B cell (primary cell): ENCODE data around the gene KCNT2. TPM values are rescaled to one million over a fixed set of nuclear protein-coding genes. Genes with fewer than 3 reads are reported as not detected.

Experiments used
- ATAC-seq: fragments of 200-7000 bp; cut with Tn5 transposase; one replicate; pipeline ENCODE4 v1.10.0; 2021; ENCODE audit warnings: low read depth, mild to moderate bottlenecking, moderate number of reproducible peaks, moderate library complexity
- CTCF ChIA-PET: fragments of 350-600 bp; sonication (Branson Sonifier 250); formaldehyde crosslinking; loops from one replicate; lab custom pipeline; 2021; ENCODE audit warnings: antibody characterized with exemption, inconsistent platforms; lab: Charles Lee
- POLR2A ChIA-PET: fragments of 350-600 bp; sonication (Branson Sonifier 250); formaldehyde crosslinking; loops from one replicate; lab custom pipeline; 2021; ENCODE audit warnings: antibody characterized with exemption; lab: Charles Lee
- DNase-seq: peaks from one replicate; pipeline ENCODE4 v3.0.0; 2013
- H2AFZ ChIP-seq: 2 replicates; pipeline ENCODE4 v1.6.1; 2012; ENCODE audit warnings: mild to moderate bottlenecking, low read depth, low read length; ENCODE audit not compliant: insufficient read depth, poor library complexity, severe bottlenecking
- H3K27ac ChIP-seq, 2 donors: 1 replicate in 1 of 2; 2 replicates in 1 of 2; pipeline ENCODE4 v1.5.1; 2012 to 2013; ENCODE audit warnings: low read length in 2 of 2, mild to moderate bottlenecking in 2 of 2, moderate library complexity in 1 of 2
- H3K27me3 ChIP-seq, 4 experiments: fragments of 200-600 bp in 1 of 4; sonication (generic) in 1 of 4; replicated peaks in 1 of 4; 1 replicate in 2 of 4; 2 replicates in 2 of 4; pipeline versions ENCODE4 v1.6.1 to v1.7.0; 2013 to 2016; ENCODE audit warnings: low read length in 3 of 4, mild to moderate bottlenecking in 2 of 4, mixed read lengths in 1 of 4, moderate library complexity in 1 of 4; ENCODE audit not compliant: insufficient read depth in 4 of 4, control insufficient read depth in 3 of 4; ENCODE audit errors: control extremely low read depth in 1 of 4
- H3K36me3 ChIP-seq, 2 experiments: replicated peaks in 1 of 2; 1 replicate in 1 of 2; 2 replicates in 1 of 2; pipeline versions ENCODE4 v1.6.1 to v1.7.1; 2013; ENCODE audit warnings: low read length in 1 of 2; ENCODE audit not compliant: insufficient read depth in 2 of 2, control insufficient read depth in 1 of 2; ENCODE audit errors: control extremely low read depth in 1 of 2, extremely low read depth in 1 of 2
- H3K4me1 ChIP-seq, 2 donors: fragments of 200-600 bp in 1 of 2; sonication (generic) in 1 of 2; 1 replicate in 1 of 2; 2 replicates in 1 of 2; pipeline versions ENCODE4 v1.5.1 to v1.6.1; 2013 to 2017; ENCODE audit warnings: low read length in 2 of 2; ENCODE audit not compliant: control insufficient read depth in 2 of 2, insufficient read depth in 2 of 2
- H3K4me2 ChIP-seq: replicated peaks from 2 replicates; pipeline ENCODE3; 2012; ENCODE audit warnings: mild to moderate bottlenecking, low read depth, low read length; ENCODE audit not compliant: poor library complexity, severe bottlenecking
- H3K4me3 ChIP-seq, 5 experiments: fragments of 200-600 bp in 1 of 5; sonication (generic) in 1 of 5; 1 replicate in 3 of 5; 2 replicates in 2 of 5; pipeline versions ENCODE4 v1.5.1 to v1.7.0; 2011 to 2016; ENCODE audit warnings: low read length in 4 of 5, mild to moderate bottlenecking in 4 of 5, low read depth in 2 of 5, control low read depth in 1 of 5, moderate library complexity in 1 of 5; ENCODE audit not compliant: insufficient read depth in 1 of 5; ENCODE audit errors: control extremely low read depth in 1 of 5, extremely low read depth in 1 of 5
- H3K79me2 ChIP-seq: fragments of 200-600 bp; sonication (generic); one replicate; pipeline ENCODE4 v1.6.0; 2016; ENCODE audit warnings: low read length; ENCODE audit not compliant: control insufficient read depth, insufficient read depth
- H3K9ac ChIP-seq: fragments of 200-600 bp; sonication (generic); 2 replicates; pipeline ENCODE4 v1.6.1; 2017; ENCODE audit warnings: mild to moderate bottlenecking, low read length, moderate library complexity
- H3K9me3 ChIP-seq, 3 donors: one replicate each; pipeline versions ENCODE4 v1.6.1 to v1.7.1; 2013; ENCODE audit warnings: low read length in 2 of 3; ENCODE audit not compliant: control insufficient read depth in 2 of 3, insufficient read depth in 1 of 3; ENCODE audit errors: control extremely low read depth in 1 of 3
- H4K20me1 ChIP-seq: 2 replicates; pipeline ENCODE4 v1.6.0; 2012; ENCODE audit warnings: mild to moderate bottlenecking, low read length; ENCODE audit not compliant: insufficient read depth, control insufficient read depth, poor library complexity, severe bottlenecking
- H3K27ac Mint-ChIP-seq: one replicate; pipeline ENCODE4 v1.8.0; 2021; ENCODE audit warnings: mixed read lengths
- H3K27me3 Mint-ChIP-seq: one replicate; pipeline ENCODE4 v1.8.0; 2021; ENCODE audit warnings: mixed read lengths
- H3K4me1 Mint-ChIP-seq: one replicate; pipeline ENCODE4 v1.8.0; 2021; ENCODE audit warnings: mixed read lengths
- H3K4me3 Mint-ChIP-seq: one replicate; pipeline ENCODE4 v1.8.0; 2021; ENCODE audit warnings: mixed read lengths
- H3K9me3 Mint-ChIP-seq: one replicate; pipeline ENCODE4 v1.8.0; 2022; ENCODE audit warnings: mixed read lengths; ENCODE audit not compliant: insufficient read depth
- EZH2 ChIP-seq: IDR thresholded peaks from 2 replicates; pipeline ENCODE4 v1.6.1; 2012; ENCODE audit warnings: borderline replicate concordance, low read depth, mild to moderate bottlenecking, moderate library complexity, low read length; ENCODE audit not compliant: insufficient read depth, poor library complexity, severe bottlenecking
- WGBS: methylation state at CpG from one replicate; pipeline ENCODE4 v1.1.5; 2013; ENCODE audit warnings: missing lambda C conversion rate; ENCODE audit not compliant: insufficient coverage; 5-methylcytosine and 5-hydroxymethylcytosine counted together
- intact Hi-C: fragments of 100-400 bp; cut with micrococcal nuclease; formaldehyde crosslinking; loops from one replicate; pipeline ENCODE4 v1.10.0; 2022
- polyA plus RNA-seq: library from polyadenylated mRNA; depleted of rRNA; stranded (reverse); fragments of >200 nt; gene quantifications from 2 replicates; pipeline ENCODE4 v1.2.3, GENCODE V29; 2012
- total RNA-seq, 2 donors: library from RNA; stranded (reverse); fragments of 120-200 nt in 1 of 2; gene quantifications; 1 replicate in 1 of 2; 2 replicates in 1 of 2; pipeline versions ENCODE4 v1.2.3 to v1.2.4, GENCODE V29; 2013 to 2022
- TF ChIP-seq, protein P1 (sequence below): fragments of 200-600 bp; IDR thresholded peaks from one replicate; pipeline ENCODE4 v1.8.0; 2022; ENCODE audit warnings: antibody characterized with exemption, mild to moderate bottlenecking

Gene KCNT2
- total and polyA plus RNA-seq, 2 donors (not counting 1 experiment from before 2014, with no cell fraction given), result not detected

DNA sequence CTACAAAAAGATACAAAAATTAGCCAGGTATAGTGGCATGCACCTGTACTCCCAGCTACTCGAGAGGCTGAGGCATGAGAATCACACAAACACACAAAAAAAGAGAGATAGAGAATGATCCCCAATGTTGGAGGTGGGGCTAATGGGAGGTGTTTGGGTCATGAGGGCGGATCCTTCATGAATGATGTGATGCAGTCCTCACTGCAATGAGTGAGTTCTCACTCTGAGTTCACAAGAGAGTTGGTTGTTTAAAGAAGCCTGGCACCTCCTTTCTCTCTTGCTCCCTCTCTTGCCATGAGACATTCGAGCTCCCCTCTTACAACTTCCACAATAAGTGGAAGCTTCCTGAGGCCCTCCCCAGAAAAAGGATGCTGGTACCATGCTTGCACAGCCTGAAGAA is 17.3 kb downstream of the KCNT2 start:
- DNase-seq, result no peak
- no peaks in the 10 kb centered on the region for H3K4me1 ChIP-seq
- no peaks in the 10 kb centered on the region for H4K20me1 ChIP-seq
- H3K4me2 ChIP-seq, result no peak overlapping the region
- Mint-ChIP-seq H3K9me3 (no peaks in the 10 kb centered on the region), H3K27me3 (no peaks in the 10 kb centered on the region), H3K4me1 (no peaks in the 10 kb centered on the region), H3K4me3 (no peak overlapping the region), H3K27ac (no peak overlapping the region)
- H3K4me3 ChIP-seq, result no peak overlapping the region
- H3K36me3 ChIP-seq, result no peaks in the 10 kb centered on the region
- no peak for ATAC-seq
- H3K27me3 ChIP-seq, result no peaks in the 10 kb centered on the region
- TF ChIP-seq, protein P1, sequence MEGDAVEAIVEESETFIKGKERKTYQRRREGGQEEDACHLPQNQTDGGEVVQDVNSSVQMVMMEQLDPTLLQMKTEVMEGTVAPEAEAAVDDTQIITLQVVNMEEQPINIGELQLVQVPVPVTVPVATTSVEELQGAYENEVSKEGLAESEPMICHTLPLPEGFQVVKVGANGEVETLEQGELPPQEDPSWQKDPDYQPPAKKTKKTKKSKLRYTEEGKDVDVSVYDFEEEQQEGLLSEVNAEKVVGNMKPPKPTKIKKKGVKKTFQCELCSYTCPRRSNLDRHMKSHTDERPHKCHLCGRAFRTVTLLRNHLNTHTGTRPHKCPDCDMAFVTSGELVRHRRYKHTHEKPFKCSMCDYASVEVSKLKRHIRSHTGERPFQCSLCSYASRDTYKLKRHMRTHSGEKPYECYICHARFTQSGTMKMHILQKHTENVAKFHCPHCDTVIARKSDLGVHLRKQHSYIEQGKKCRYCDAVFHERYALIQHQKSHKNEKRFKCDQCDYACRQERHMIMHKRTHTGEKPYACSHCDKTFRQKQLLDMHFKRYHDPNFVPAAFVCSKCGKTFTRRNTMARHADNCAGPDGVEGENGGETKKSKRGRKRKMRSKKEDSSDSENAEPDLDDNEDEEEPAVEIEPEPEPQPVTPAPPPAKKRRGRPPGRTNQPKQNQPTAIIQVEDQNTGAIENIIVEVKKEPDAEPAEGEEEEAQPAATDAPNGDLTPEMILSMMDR, result no peak
- TF ChIP-seq EZH2, result no peak
- WGBS, result 60% methylated on average over 1 of the region's 3 CpGs
- ChIA-PET CTCF (no interaction called here), POLR2A (no interaction called here)
- H3K79me2 ChIP-seq, result no peaks in the 10 kb centered on the region
- H3K9ac ChIP-seq, result no peak overlapping the region
- no peak overlapping the region for H3K27ac ChIP-seq
- intact Hi-C loops, result no loop called here
- H2AFZ ChIP-seq, result no peak overlapping the region
- no peaks in the 10 kb centered on the region for H3K9me3 ChIP-seq

GRCh38 chr1:196590012-196590708 is 18.1 kb downstream of the KCNT2 start:
- no peak overlapping the region for H3K27ac ChIP-seq
- Mint-ChIP-seq H3K27ac (no peak overlapping the region), H3K4me1 (no peaks in the 10 kb centered on the region), H3K4me3 (no peak overlapping the region), H3K27me3 (no peaks in the 10 kb centered on the region), H3K9me3 (no peaks in the 10 kb centered on the region)
- H3K79me2 ChIP-seq, result no peaks in the 10 kb centered on the region
- TF ChIP-seq EZH2, result no peak
- TF ChIP-seq, protein P1, result no peak
- H3K4me1 ChIP-seq, result no peaks in the 10 kb centered on the region
- H3K9me3 ChIP-seq, result no peaks in the 10 kb centered on the region
- H3K27me3 ChIP-seq, result no peaks in the 10 kb centered on the region
- no peaks in the 10 kb centered on the region for H3K36me3 ChIP-seq
- no peak overlapping the region for H2AFZ ChIP-seq
- DNase-seq (no peak), ATAC-seq (no peak)
- H3K4me3 ChIP-seq, result no peak overlapping the region
- CTCF ChIA-PET, result no interaction called here
- H3K4me2 ChIP-seq, result no peak overlapping the region
- POLR2A ChIA-PET, result no interaction called here
- no CpG with 5 or more reads among the region's 5 CpGs for WGBS
- H3K9ac ChIP-seq, result no peak overlapping the region
- H4K20me1 ChIP-seq, result no peaks in the 10 kb centered on the region
- intact Hi-C loops, result no loop called here
